GM12878 (cell line): Measurements from ENCODE around the gene UBTF. TPM values are rescaled to one million over a fixed set of nuclear protein-coding genes. Genes with fewer than 3 reads are reported as not detected.

Experiments used
- ATAC-seq: fragments of 200-7000 bp; cut with Tn5 transposase; 3 replicates; pipeline ENCODE4 v1.9.1; 2020; ENCODE audit warnings: mild to moderate bottlenecking, moderate library complexity
- BruUV-seq: library from RNA; stranded (reverse); fragments of 400-500 nt; replicated peaks from 2 replicates; lab custom pipeline; 2021; lab: Mats Ljungman, UMichigan
- CTCF ChIA-PET: fragments of 300-600 bp; sonication (Branson Sonifier 250); formaldehyde crosslinking; extraction: SDS; loops from one replicate; lab custom pipeline; 2021; ENCODE audit warnings: inconsistent platforms; lab: Yijun Ruan, JAX
- POLR2A ChIA-PET: fragments of 350-600 bp; formaldehyde crosslinking; extraction: SDS; loops from one replicate; lab custom pipeline; 2021; ENCODE audit warnings: inconsistent platforms; lab: Charles Lee
- RAD21 ChIA-PET: fragments of 300-600 bp; sonication (Branson Sonifier 250); formaldehyde crosslinking; loops from one replicate; lab custom pipeline; 2023; ENCODE audit warnings: antibody characterized with exemption; ENCODE audit not compliant: unreplicated experiment; lab: Charles Lee
- SMC1A ChIA-PET: fragments of 300-600 bp; sonication (Branson Sonifier 250); formaldehyde crosslinking; loops from one replicate; lab custom pipeline; 2023; ENCODE audit not compliant: unreplicated experiment, uncharacterized antibody; lab: Charles Lee
- DNase-seq: peaks from one replicate; pipeline ENCODE4 v3.0.0-alpha.2; 2011; ENCODE audit warnings: low read depth, low spot score
- FAIRE-seq: peaks from 3 replicates; lab custom pipeline; 2011; peaks lifted over from hg19 to GRCh38; lab: Jason Lieb, UNC
- H2AFZ ChIP-seq: 2 replicates; pipeline ENCODE4 v1.6.0; 2011; ENCODE audit warnings: low read depth, low read length, control low read depth; ENCODE audit not compliant: control insufficient read depth
- H3K27ac ChIP-seq: 2 replicates; pipeline ENCODE4 v1.5.1; 2011; ENCODE audit warnings: control low read depth; ENCODE audit not compliant: control insufficient read depth, insufficient read depth
- H3K27me3 ChIP-seq, 2 experiments: replicated peaks in 1 of 2; 2 replicates each; pipeline versions ENCODE4 v1.6.0 to v1.6.1; 2011; ENCODE audit warnings: low read length in 1 of 2; ENCODE audit not compliant: control insufficient read depth in 2 of 2, insufficient read depth in 2 of 2
- H3K36me3 ChIP-seq, 2 experiments: 2 replicates each; pipeline ENCODE4 v1.5.1; 2011; ENCODE audit warnings: low read length in 1 of 2; ENCODE audit not compliant: control insufficient read depth in 2 of 2, insufficient read depth in 2 of 2
- H3K4me1 ChIP-seq: 2 replicates; pipeline ENCODE4 v1.6.1; 2011; ENCODE audit warnings: mild to moderate bottlenecking, low read length, moderate library complexity, mixed read lengths; ENCODE audit not compliant: control insufficient read depth, insufficient read depth
- H3K4me2 ChIP-seq: 2 replicates; pipeline ENCODE4 v1.6.0; 2011; ENCODE audit warnings: control low read depth; ENCODE audit not compliant: control insufficient read depth, insufficient read depth
- H3K4me3 ChIP-seq: fragments of 200-600 bp; sonication (generic); 2 replicates; pipeline ENCODE4 v1.5.1; 2016
- H3K79me2 ChIP-seq: 2 replicates; pipeline ENCODE4 v1.6.0; 2011; ENCODE audit warnings: low read length; ENCODE audit not compliant: control insufficient read depth, insufficient read depth
- H3K9ac ChIP-seq: 2 replicates; pipeline ENCODE4 v1.8.0; 2011; ENCODE audit warnings: low read length, control low read depth, mixed read lengths; ENCODE audit not compliant: control insufficient read depth, insufficient read depth
- H3K9me3 ChIP-seq: replicated peaks from 3 replicates; pipeline ENCODE4 v1.5.1; 2011; ENCODE audit warnings: mild to moderate bottlenecking, low read length; ENCODE audit not compliant: control insufficient read depth, insufficient read depth
- H4K20me1 ChIP-seq: 2 replicates; pipeline ENCODE4 v1.6.0; 2011; ENCODE audit not compliant: control insufficient read depth, insufficient read depth
- CREB1 ChIP-seq: IDR thresholded peaks from 2 replicates; pipeline ENCODE4 v1.6.1; 2012; ENCODE audit warnings: low read depth, mild to moderate bottlenecking, inconsistent platforms
- DPF2 ChIP-seq: fragments of 450-650 bp; IDR thresholded peaks from 2 replicates; pipeline ENCODE4 v1.6.1; 2017; ENCODE audit warnings: mild to moderate bottlenecking
- E4F1 ChIP-seq: fragments of 450-650 bp; IDR thresholded peaks from 2 replicates; pipeline ENCODE4 v1.6.1; 2018; ENCODE audit warnings: borderline replicate concordance, mild to moderate bottlenecking; ENCODE audit not compliant: partially characterized antibody
- HDGF ChIP-seq: fragments of 450-650 bp; IDR thresholded peaks from 2 replicates; pipeline ENCODE4 v1.6.1; 2016; ENCODE audit warnings: antibody characterized with exemption
- MTA3 ChIP-seq: IDR thresholded peaks from 2 replicates; pipeline ENCODE4 v1.6.1; 2012; ENCODE audit warnings: low read length, inconsistent platforms, borderline replicate concordance
- NFYA ChIP-seq: IDR thresholded peaks from 2 replicates; pipeline ENCODE4 v1.6.1; 2011; ENCODE audit warnings: low read depth, mild to moderate bottlenecking, low read length, improper control_type of control experiment, borderline replicate concordance
- NR2C2 ChIP-seq: IDR thresholded peaks from 2 replicates; pipeline ENCODE4 v1.6.1; 2011; ENCODE audit warnings: borderline replicate concordance, low read depth; ENCODE audit not compliant: control insufficient read depth, insufficient read length
- REST ChIP-seq: IDR thresholded peaks from 2 replicates; pipeline ENCODE4 v1.6.1; 2012; ENCODE audit warnings: mild to moderate bottlenecking, low read depth, low read length
- SMAD1 ChIP-seq: fragments of 450-650 bp; IDR thresholded peaks from 2 replicates; pipeline ENCODE4 v1.6.1; 2018; ENCODE audit warnings: mild to moderate bottlenecking, low read depth; ENCODE audit not compliant: partially characterized antibody
- TAF1 ChIP-seq: IDR thresholded peaks from 2 replicates; pipeline ENCODE4 v1.6.1; 2011; ENCODE audit warnings: mild to moderate bottlenecking, low read depth, low read length, borderline replicate concordance
- ZZZ3 ChIP-seq: IDR thresholded peaks from 2 replicates; pipeline ENCODE4 v1.6.1; 2011; ENCODE audit warnings: low read depth; ENCODE audit not compliant: control insufficient read depth, insufficient read length
- WGBS: methylation state at CpG from one replicate; pipeline ENCODE4 v1.1.6; 2016; ENCODE audit warnings: low lambda C conversion rate; ENCODE audit not compliant: insufficient replicate concordance, insufficient coverage; ENCODE audit errors: missing lambda C conversion rate; 5-methylcytosine and 5-hydroxymethylcytosine counted together
- in situ Hi-C: fragments of 300-500 bp; cut with MboI; formaldehyde crosslinking; loops from 9 replicates; pipeline ENCODE4 v1.14.3; 2018; ENCODE audit warnings: mixed read lengths
- intact Hi-C: fragments of 100-400 bp; cut with micrococcal nuclease; formaldehyde crosslinking; loops from one replicate; pipeline ENCODE4 v1.14.2; 2022; ENCODE audit not compliant: unreplicated experiment
- polyA plus RNA-seq, 11 experiments: library from polyadenylated mRNA; depleted of rRNA in 4 of 11; unstranded in 6 of 11; stranded (reverse) in 5 of 11; fragments of >200 nt; fragmentation: Nextera tagmentation in 4 of 11; fragmentation: Illumina TruSeq in 1 of 11; extraction: Ambion mirVana in 4 of 11; extraction: Trizol in 1 of 11; gene quantifications; 1 replicate in 1 of 11; 2 replicates in 10 of 11; pipeline versions ENCODE4 v1.2.1 to v1.2.3, GENCODE V29; 2011 to 2016; ENCODE audit warnings: inconsistent platforms in 2 of 11, missing spikeins in 2 of 11, low read depth in 1 of 11
- total RNA-seq, 4 experiments: library from RNA; depleted of rRNA in 3 of 4; stranded (reverse); fragments of >200 nt in 3 of 4; fragmentation: Illumina TruSeq in 1 of 4; extraction: Trizol in 1 of 4; gene quantifications; 2 replicates each; pipeline versions ENCODE4 v1.2.1 to v1.2.3, GENCODE V29; 2013 to 2021
- TF ChIP-seq, protein P1 (sequence below): IDR thresholded peaks from 2 replicates; pipeline ENCODE4 v1.6.1; 2012; ENCODE audit warnings: low read depth, low read length, improper control_type of control experiment

Gene UBTF
- total and polyA plus RNA-seq, 10 of the 15 experiments (the other 5 are each of a cell fraction or from before 2014, with no cell fraction given): 2.2 to 124 (median 79.6) TPM

DNA sequence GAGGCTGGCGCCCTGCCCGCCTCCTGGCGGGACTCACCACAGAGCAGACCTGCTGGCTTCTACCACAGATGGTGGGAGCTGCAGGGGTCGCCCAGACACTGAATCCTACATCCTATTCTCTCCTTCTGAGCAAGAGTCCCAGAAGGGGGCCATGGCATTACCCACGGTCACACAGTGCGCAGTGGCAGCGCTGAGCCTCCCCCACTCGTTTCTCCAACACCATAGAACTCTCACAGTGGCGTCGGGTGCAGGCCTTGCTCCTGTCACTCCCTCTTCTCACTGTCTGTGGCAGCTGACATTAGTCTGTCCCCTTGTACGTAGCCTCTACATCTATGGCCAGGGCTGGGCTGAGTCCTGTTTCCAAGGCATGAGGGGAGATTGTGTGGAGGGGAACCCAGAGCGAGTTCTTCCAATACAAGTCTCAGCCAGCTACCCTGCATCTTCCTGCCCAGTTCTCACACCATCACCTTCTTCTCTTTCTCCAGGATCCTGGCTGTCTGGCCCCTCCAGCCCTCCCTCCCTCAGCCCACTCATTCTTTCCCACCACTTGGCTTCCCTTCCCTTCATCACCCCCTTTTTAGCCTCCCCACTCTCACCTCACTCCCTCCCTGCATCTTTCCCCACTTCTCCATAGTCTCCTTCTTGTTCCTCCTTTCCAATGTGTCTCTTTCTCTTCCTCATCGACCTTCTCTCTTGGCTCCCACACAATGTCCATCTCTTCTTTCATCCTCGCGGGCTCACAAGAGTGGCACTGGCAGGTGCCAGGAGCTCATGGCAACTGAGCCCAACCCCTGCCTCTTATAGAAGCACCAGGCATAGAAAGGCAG lies 5.9 kb downstream of the UBTF start (continued):
- TF ChIP-seq E4F1 (no peak), SMAD1 (no peak), MTA3 (no peak), HDGF (peak; percentile 26; the same call in 1 of the 2 replicates), NFYA (no peak)

DNA sequence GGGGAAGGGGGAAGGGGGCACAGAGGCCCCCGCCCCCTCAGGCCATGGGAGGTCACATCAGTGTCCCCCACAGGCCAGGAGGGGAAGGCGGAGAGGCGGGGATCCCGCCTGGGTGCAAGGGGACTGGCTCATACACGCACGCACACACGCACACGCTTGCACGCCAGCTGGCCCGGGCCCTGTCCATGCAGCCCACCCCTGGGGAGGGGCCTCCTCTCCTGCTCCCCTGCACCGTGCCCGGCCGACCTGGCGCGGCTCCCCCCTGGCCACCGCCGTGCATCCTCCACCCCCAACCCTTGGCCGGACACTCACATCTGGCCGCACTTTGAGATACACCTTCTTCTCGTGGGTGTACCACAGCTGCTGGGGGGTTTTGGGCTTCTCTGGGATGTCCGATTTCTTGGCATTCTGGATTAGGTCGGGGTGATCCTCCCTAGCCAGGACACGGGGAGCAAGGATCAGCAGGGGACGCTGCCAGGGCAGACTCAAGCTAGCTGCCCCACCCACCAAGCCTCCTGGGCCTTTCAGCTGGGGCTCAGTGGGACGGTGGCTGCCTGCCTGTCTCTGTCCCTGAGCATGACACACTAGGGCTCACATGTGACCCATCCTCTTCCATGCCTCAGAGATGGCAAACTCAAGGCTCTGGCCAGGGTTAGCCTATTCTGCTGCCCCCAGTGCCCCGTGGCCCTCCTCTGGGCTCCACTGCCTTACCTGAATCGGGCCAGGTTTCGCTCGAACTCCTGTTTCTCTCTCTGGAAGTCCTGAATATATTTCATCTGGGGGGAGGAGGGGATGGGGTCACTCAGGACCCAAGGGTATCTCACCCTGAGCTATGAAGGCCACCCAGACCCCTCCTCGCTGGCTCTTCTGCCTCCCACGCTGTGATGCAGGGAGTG lies 6.7 kb downstream of the UBTF start:
- Histone ChIP-seq H3K36me3 (peaks cover 42 to 53% of the 10 kb centered on the region in 2 experiments), H2AFZ (no peak overlapping the region), H3K9ac (no peak overlapping the region), H3K27ac (no peak overlapping the region), H3K9me3 (no peaks in the 10 kb centered on the region), H3K4me2 (no peak overlapping the region), H3K79me2 (peaks cover 33% of the 10 kb centered on the region), H3K27me3 (no peaks in the 10 kb centered on the region), H4K20me1 (peaks cover 2% of the 10 kb centered on the region; the same call in 1 of the 2 replicates), H3K4me3 (no peak overlapping the region), H3K4me1 (peaks cover 35% of the 10 kb centered on the region)
- intact Hi-C loops (loop anchor here (10.0 kb wide), 1 partner anchor 292 kb away; the partner anchor contains the start of gene GPATCH8), in situ Hi-C loops (loop anchor here (25.0 kb wide), 1 partner anchor 300 kb away; the partner anchor contains the start of gene GPATCH8)
- ChIA-PET RAD21 (interaction anchor here (3.4 kb wide), 1 partner anchor 138 kb away, joined by 21 read pairs; no protein-coding TSS in a partner anchor), POLR2A (interaction anchor here (1.0 to 1.2 kb wide), 3 partner anchors 114 to 118 kb away, joined by 3 read pairs; no protein-coding TSS in a partner anchor), SMC1A (no interaction called here), CTCF (interaction anchor here (0.6 to 7.0 kb wide), 7 partner anchors 8 to 190 kb away, joined by 3 to 135 read pairs (median 45); partner anchors contain the start of genes ATXN7L3, GRN and SLC25A39)
- DNase-seq (no peak), ATAC-seq (no peak), FAIRE-seq (no peak)
- BruUV-seq: no TSS peak
- 89% methylated on average over 23 of the region's 31 CpGs for WGBS
- TF ChIP-seq TAF1 (no peak), ZZZ3 (no peak), REST (no peak), NR2C2 (no peak), DPF2 (no peak), CREB1 (no peak)
- TF ChIP-seq, protein P1, sequence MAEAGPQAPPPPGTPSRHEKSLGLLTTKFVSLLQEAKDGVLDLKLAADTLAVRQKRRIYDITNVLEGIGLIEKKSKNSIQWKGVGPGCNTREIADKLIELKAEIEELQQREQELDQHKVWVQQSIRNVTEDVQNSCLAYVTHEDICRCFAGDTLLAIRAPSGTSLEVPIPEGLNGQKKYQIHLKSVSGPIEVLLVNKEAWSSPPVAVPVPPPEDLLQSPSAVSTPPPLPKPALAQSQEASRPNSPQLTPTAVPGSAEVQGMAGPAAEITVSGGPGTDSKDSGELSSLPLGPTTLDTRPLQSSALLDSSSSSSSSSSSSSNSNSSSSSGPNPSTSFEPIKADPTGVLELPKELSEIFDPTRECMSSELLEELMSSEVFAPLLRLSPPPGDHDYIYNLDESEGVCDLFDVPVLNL: no peak
